Stromal cell of bone marrow (primary cell): Measurements from ENCODE around the gene GULP1.
A peak's percentile ranks its signal among the peaks of the same experiment; 100 is the strongest.

Source experiments
- DNase-seq: peaks from one replicate; pipeline ENCODE4 v3.0.0-alpha.2; 2012; ENCODE audit warnings: low read depth

GULP1 gene

GRCh38 chr2:188326290-188326668 is 34.6 kb downstream of the GULP1 start:
- DNase-seq = no peak

- DNase-seq = no peak
These were observed 35.1 kb downstream of the GULP1 start for GRCh38 chr2:188326669-188327301.

- DNase-seq = no peak
These were observed 36.0 kb downstream of the GULP1 start for GRCh38 chr2:188327518-188328213.

GRCh38 chr2:188328419-188328818 is 36.7 kb downstream of the GULP1 start:
- no peak for DNase-seq

- no peak for DNase-seq
These were observed 38.8 kb downstream of the GULP1 start for GRCh38 chr2:188330316-188331053.

- no peak for DNase-seq
These were observed 40.9 kb downstream of the GULP1 start for GRCh38 chr2:188332619-188333018.

- no peak for DNase-seq
These were observed 42.3 kb downstream of the GULP1 start for GRCh38 chr2:188333751-188334524.

GRCh38 chr2:188338463-188338862 is 46.8 kb downstream of the GULP1 start:
- DNase-seq = no peak

GRCh38 chr2:188340257-188340656 is 48.6 kb downstream of the GULP1 start:
- no peak for DNase-seq

- no peak for DNase-seq
These were observed 53.3 kb downstream of the GULP1 start for GRCh38 chr2:188345020-188345419.

- DNase-seq = no peak
These were observed 53.8 kb downstream of the GULP1 start for GRCh38 chr2:188345426-188345825.

- no peak for DNase-seq
These were observed 54.3 kb downstream of the GULP1 start for GRCh38 chr2:188345831-188346458.

GRCh38 chr2:188349019-188349418 is 57.3 kb downstream of the GULP1 start:
- DNase-seq = no peak

- DNase-seq = no peak
These were observed 61.6 kb downstream of the GULP1 start for GRCh38 chr2:188353282-188353681.

- no peak for DNase-seq
These were observed 69.0 kb downstream of the GULP1 start for GRCh38 chr2:188360485-188361263.

- DNase-seq = no peak
These were observed 72.5 kb downstream of the GULP1 start for GRCh38 chr2:188364033-188364630.

- no peak for DNase-seq
These were observed 73.5 kb downstream of the GULP1 start for GRCh38 chr2:188365058-188365641.

- no peak for DNase-seq
These were observed 75.5 kb downstream of the GULP1 start for GRCh38 chr2:188367164-188367563.

- peak; percentile 56 for DNase-seq
These were observed 77.7 kb downstream of the GULP1 start for GRCh38 chr2:188369365-188369764.

GRCh38 chr2:188378371-188378950 is 86.8 kb downstream of the GULP1 start:
- DNase-seq = no peak
